Smooth muscle cell (in vitro differentiated cells): Measurements from ENCODE around the gene DOLPP1. TPM values are rescaled to one million over a fixed set of nuclear protein-coding genes. Genes with fewer than 3 reads are reported as not detected.

Experiments
- DNase-seq: peaks from one replicate; lab custom pipeline; 2025; ENCODE audit not compliant: unreplicated experiment; lab: John Stamatoyannopoulos, UW
- H2AFZ ChIP-seq: fragments of 200-600 bp; sonication (generic); 2 replicates; pipeline ENCODE4 v1.6.0; 2016; ENCODE audit warnings: antibody characterized with exemption, low read depth, mild to moderate bottlenecking
- H3F3A ChIP-seq: fragments of 200-600 bp; sonication (generic); 2 replicates; pipeline ENCODE4 v1.6.0; 2017; ENCODE audit warnings: antibody characterized with exemption, low read depth
- H3K27ac ChIP-seq: fragments of 200-600 bp; sonication (generic); 2 replicates; pipeline ENCODE4 v1.5.1; 2016; ENCODE audit warnings: low read depth, mild to moderate bottlenecking
- H3K27me3 ChIP-seq: fragments of 200-600 bp; sonication (generic); 2 replicates; pipeline ENCODE4 v1.6.1; 2016; ENCODE audit warnings: low read depth, mild to moderate bottlenecking
- H3K36me3 ChIP-seq: fragments of 200-600 bp; sonication (generic); 2 replicates; pipeline ENCODE4 v1.5.1; 2016; ENCODE audit warnings: low read depth
- H3K4me1 ChIP-seq: fragments of 200-600 bp; sonication (generic); 2 replicates; pipeline ENCODE4 v1.5.1; 2016; ENCODE audit warnings: low read depth
- H3K4me2 ChIP-seq: fragments of 200-600 bp; sonication (generic); 2 replicates; pipeline ENCODE4 v1.6.0; 2016; ENCODE audit warnings: mild to moderate bottlenecking
- H3K4me3 ChIP-seq: fragments of 200-600 bp; sonication (generic); 2 replicates; pipeline ENCODE4 v1.5.1; 2016; ENCODE audit warnings: mild to moderate bottlenecking
- H3K79me2 ChIP-seq: fragments of 200-600 bp; sonication (generic); 2 replicates; pipeline ENCODE4 v1.6.0; 2016; ENCODE audit warnings: low read depth, mild to moderate bottlenecking
- H3K9ac ChIP-seq: fragments of 200-600 bp; sonication (generic); 2 replicates; pipeline ENCODE4 v1.6.0; 2016; ENCODE audit warnings: low read depth
- H3K9me3 ChIP-seq: fragments of 200-600 bp; sonication (generic); replicated peaks from 2 replicates; pipeline ENCODE4 v1.5.1; 2016; ENCODE audit warnings: low read depth
- H4K20me1 ChIP-seq: fragments of 200-600 bp; sonication (generic); 2 replicates; pipeline ENCODE4 v1.6.0; 2016; ENCODE audit warnings: low read depth
- WGBS: methylation state at CpG from one replicate; pipeline ENCODE4 v1.1.7; 2016; ENCODE audit warnings: low lambda C conversion rate; 5-methylcytosine and 5-hydroxymethylcytosine counted together
- polyA plus RNA-seq: library from polyadenylated mRNA; unstranded; fragments of >200 nt; fragmentation: Nextera tagmentation; extraction: Ambion mirVana; gene quantifications from 2 replicates; pipeline ENCODE4 v1.2.1, GENCODE V29; 2016
- total RNA-seq: library from RNA; depleted of rRNA; stranded (reverse); fragments of >200 nt; gene quantifications from 2 replicates; pipeline ENCODE4 v1.2.3, GENCODE V29; 2014
- TF ChIP-seq, protein P1 (sequence below): fragments of 200-600 bp; sonication (generic); IDR thresholded peaks from 2 replicates; pipeline ENCODE4 v1.5.1; 2017; ENCODE audit warnings: borderline replicate concordance, mild to moderate bottlenecking, antibody characterized with exemption; ENCODE audit not compliant: insufficient read depth, poor library complexity, severe bottlenecking

Gene DOLPP1
- total and polyA plus RNA-seq, 2 experiments from 2014 or later: 14.4 to 17.8 TPM

- no peaks in the 10 kb centered on the region for H3K27me3 ChIP-seq
- TF ChIP-seq, protein P1, sequence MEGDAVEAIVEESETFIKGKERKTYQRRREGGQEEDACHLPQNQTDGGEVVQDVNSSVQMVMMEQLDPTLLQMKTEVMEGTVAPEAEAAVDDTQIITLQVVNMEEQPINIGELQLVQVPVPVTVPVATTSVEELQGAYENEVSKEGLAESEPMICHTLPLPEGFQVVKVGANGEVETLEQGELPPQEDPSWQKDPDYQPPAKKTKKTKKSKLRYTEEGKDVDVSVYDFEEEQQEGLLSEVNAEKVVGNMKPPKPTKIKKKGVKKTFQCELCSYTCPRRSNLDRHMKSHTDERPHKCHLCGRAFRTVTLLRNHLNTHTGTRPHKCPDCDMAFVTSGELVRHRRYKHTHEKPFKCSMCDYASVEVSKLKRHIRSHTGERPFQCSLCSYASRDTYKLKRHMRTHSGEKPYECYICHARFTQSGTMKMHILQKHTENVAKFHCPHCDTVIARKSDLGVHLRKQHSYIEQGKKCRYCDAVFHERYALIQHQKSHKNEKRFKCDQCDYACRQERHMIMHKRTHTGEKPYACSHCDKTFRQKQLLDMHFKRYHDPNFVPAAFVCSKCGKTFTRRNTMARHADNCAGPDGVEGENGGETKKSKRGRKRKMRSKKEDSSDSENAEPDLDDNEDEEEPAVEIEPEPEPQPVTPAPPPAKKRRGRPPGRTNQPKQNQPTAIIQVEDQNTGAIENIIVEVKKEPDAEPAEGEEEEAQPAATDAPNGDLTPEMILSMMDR: no peak
- no peak overlapping the region for H3K4me2 ChIP-seq
- no peaks in the 10 kb centered on the region for H4K20me1 ChIP-seq
- WGBS: 89% methylated on average over 18 of the region's 18 CpGs
- no peaks in the 10 kb centered on the region for H3K9me3 ChIP-seq
- H3K36me3 ChIP-seq: no peaks in the 10 kb centered on the region
- no peak overlapping the region for H3K9ac ChIP-seq
- no peak overlapping the region for H3K27ac ChIP-seq
- H3K4me3 ChIP-seq: no peak overlapping the region
- no peak for DNase-seq
- H3F3A ChIP-seq: no peaks in the 10 kb centered on the region
- H3K4me1 ChIP-seq: peaks cover 9% of the 10 kb centered on the region
- no peak overlapping the region for H2AFZ ChIP-seq
- peaks cover 12% of the 10 kb centered on the region for H3K79me2 ChIP-seq
Measured at GRCh38 chr9:129078691-129079503, 2.0 kb upstream of the DOLPP1 start.

- Histone ChIP-seq H3K27ac (no peak overlapping the region), H3K79me2 (peaks cover 12% of the 10 kb centered on the region), H3K36me3 (no peaks in the 10 kb centered on the region), H3K9ac (no peak overlapping the region), H3K4me2 (peak overlapping the region; percentile 91), H3F3A (no peaks in the 10 kb centered on the region), H2AFZ (no peak overlapping the region), H3K9me3 (no peaks in the 10 kb centered on the region), H4K20me1 (no peaks in the 10 kb centered on the region), H3K4me3 (peak overlapping the region; percentile 86), H3K27me3 (no peaks in the 10 kb centered on the region), H3K4me1 (peaks cover 9% of the 10 kb centered on the region)
- TF ChIP-seq, protein P1: no peak
- WGBS: 90% methylated on average over 13 of the region's 13 CpGs
- DNase-seq: no peak
Measured at GRCh38 chr9:129079829-129080228, 1.1 kb upstream of the DOLPP1 start.

DNA sequence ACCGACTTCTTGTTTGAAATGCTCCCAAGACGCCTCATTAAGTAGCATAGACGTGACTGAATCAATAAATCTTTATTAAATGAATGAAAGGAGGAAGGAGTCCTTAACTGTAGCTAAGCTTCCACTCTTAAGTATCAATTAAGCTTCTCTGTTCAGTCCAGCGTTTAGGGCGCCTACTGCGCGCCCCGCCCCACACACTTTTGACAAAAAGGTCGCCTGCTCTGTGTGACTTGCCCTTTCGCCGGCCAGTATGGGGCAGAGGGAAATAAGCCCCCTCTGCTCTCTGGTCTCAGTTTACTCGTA is 662 bp upstream of the DOLPP1 start:
- TF ChIP-seq, protein P1: no peak
- peak overlapping the region; percentile 86 for H3K4me3 ChIP-seq
- no peaks in the 10 kb centered on the region for H3K9me3 ChIP-seq
- peak overlapping the region; percentile 43 for H3K9ac ChIP-seq
- H3F3A ChIP-seq: no peaks in the 10 kb centered on the region
- no peaks in the 10 kb centered on the region for H3K36me3 ChIP-seq
- H3K27me3 ChIP-seq: no peaks in the 10 kb centered on the region
- H2AFZ ChIP-seq: peak overlapping the region; percentile 68
- peaks cover 9% of the 10 kb centered on the region for H3K4me1 ChIP-seq
- peak overlapping the region; percentile 91 for H3K4me2 ChIP-seq
- DNase-seq: no peak
- H3K79me2 ChIP-seq: peaks cover 12% of the 10 kb centered on the region
- 9% methylated on average over 12 of the region's 12 CpGs for WGBS
- no peaks in the 10 kb centered on the region for H4K20me1 ChIP-seq
- no peak overlapping the region for H3K27ac ChIP-seq

- Histone ChIP-seq H3K79me2 (peaks cover 12% of the 10 kb centered on the region), H3K36me3 (no peaks in the 10 kb centered on the region), H4K20me1 (no peaks in the 10 kb centered on the region), H3F3A (no peaks in the 10 kb centered on the region), H3K4me2 (peak overlapping the region; percentile 96), H3K4me1 (peaks cover 9% of the 10 kb centered on the region), H3K27me3 (no peaks in the 10 kb centered on the region), H3K27ac (peak overlapping the region; percentile 32), H3K9ac (peak overlapping the region; percentile 55), H3K9me3 (no peaks in the 10 kb centered on the region), H3K4me3 (peak overlapping the region; percentile 86), H2AFZ (peak overlapping the region; percentile 89)
- no peak for DNase-seq
- TF ChIP-seq, protein P1: no peak
- WGBS: 9% methylated on average over 30 of the region's 30 CpGs
Measured at GRCh38 chr9:129081388-129081904, 535 bp downstream of the DOLPP1 start.
